HG03097 (cell line): Measurements from ENCODE around the gene TMEM17.

Experiments
- ATAC-seq: cut with Tn5 transposase; IDR thresholded peaks from one replicate; pipeline ENCODE4 v1.9.1; 2021; ENCODE audit not compliant: unreplicated experiment, low FRiP score

Gene TMEM17

DNA sequence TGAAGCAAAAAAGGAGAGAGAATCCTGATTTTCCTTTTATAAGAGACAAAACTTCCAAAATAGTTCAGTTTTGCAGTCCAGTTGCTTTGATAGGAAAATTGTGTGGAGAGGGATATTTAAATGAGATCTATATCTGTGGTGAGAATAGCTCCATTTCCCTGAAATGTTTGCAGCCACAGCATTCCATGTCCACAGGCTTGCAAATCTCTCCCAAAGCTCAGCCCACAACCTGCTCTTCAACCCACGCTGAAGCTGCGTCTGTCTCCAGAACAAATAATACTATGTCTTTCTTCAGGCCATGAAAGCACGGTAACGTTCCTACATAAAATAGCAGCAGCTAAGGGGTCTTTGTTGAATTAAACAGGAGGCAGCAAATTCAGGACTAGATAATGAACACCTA lies 31.8 kb downstream of the TMEM17 start:
- ATAC-seq = no peak

DNA sequence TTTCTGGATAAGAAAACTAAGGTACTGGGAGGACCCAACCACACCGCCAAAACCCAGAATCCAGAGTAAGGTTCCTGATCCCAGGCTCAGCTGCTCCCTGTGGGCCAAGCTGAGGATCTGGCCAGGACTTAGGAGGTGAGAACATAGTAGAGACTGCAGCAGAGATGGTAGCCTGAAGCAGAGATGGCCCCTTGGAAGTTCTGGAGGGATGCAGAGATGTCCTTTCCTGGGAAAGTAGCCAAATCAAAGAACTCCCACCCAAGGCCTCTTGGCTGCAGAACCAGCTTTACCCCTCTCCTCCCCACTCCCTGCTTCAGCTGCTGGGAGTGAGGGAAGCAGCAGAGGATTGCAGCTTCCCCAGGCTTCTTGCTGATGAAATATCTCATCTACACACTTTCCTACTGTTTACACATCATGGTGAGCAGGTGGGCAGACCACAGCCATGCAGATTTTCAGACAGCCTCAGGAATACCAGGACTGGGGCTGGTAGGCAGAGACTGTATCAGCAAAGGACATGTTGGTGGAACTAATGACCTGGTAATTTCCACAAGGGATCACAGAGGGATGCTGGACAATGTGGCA lies 32.7 kb downstream of the TMEM17 start:
- no peak for ATAC-seq

DNA sequence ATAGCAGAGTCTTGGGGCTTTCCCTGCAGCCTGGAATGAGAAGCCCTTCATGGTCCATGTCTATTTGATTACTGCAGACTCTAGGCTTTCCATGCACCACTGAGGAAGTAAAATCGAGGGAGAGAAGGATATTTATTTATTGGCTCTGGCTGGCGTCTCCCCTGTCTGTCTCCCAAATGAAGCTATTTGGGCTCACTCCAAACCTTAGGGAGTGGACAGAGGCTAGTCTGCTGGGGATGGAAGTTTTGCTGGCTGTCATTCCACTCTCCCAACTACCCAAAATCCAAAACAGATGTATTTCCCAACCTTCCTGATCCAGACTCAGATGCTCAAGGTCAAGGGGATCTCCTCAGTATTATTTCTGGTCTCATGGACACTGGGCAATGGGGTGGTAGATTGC lies 33.7 kb downstream of the TMEM17 start:
- no peak for ATAC-seq

DNA sequence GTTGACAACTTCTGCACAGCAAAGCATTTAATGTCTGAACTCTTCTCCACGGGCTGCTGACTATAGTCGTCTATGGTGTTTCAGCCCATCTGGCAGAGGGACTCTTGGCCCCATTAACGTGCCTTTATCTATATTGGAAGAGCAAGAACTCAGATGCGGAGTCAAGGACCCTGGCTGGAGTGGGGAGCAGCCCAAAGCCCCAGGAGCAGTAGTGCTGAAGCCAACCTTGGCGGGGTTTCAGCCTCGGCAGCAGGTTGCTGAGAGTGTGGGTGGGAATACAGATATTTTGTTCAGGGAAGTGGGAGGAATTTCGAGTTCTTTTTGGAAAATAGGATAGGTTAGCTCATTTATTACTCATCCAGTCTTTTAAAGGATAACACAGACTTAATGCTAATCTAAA lies 34.2 kb downstream of the TMEM17 start:
- ATAC-seq = no peak

DNA sequence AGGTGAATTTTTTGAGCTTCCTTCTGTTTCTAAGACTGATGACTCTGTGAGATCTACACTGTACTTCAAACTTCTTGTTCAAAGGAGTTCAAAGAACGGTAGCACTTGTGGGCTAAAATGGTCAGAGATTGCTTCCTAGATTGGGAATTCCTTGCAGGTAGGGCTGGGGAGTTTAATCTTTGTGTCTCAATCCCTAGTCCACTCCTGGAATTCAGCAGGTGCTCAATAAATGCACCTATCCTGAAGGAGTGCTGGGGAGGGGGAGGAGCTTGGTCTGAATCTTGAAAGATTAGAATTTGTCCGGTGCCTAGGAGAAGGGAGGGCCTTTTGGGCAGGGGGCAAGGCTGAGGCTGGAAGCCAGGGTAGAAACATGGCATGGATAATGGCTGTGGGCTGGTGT lies 34.6 kb downstream of the TMEM17 start:
- ATAC-seq = no peak

DNA sequence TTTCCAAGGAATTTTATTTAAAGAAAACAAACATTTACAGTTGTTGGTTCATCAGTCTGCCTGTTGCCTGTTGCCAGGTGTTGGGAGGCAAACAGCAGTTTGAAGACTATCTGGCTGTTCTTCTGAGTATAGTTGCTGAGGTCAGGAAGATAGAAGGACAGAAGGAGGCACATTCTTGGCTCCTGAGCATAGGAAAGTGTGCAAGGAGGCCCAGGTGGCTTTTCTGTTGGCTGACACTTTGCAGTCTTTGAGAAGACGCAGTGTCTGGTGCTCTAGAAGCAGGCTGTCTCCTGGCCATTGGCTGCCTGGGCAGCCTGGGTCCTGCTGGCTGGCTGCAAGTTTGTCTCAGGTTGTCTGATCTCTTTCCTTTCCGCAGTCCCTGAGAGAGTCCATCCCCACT lies 36.4 kb downstream of the TMEM17 start:
- ATAC-seq = no peak

DNA sequence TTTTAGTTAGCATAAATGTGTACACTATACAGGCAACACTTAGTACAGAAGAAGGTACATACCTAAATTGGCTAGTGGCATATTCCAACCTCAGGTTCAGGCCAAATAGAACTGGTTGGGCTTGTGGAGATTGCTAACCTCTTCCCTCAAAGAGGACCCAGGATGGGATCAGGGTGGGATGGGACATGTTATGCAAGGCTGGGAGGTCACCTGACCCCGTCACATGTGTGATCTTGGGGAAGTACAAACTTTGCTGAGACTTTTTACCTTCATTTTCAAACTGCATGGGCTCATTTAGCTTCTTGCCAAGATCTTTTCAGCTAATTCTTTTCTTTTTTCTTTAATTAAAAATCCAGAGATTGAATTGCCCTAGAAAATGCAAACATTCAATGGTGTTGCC lies 36.9 kb downstream of the TMEM17 start:
- no peak for ATAC-seq

DNA sequence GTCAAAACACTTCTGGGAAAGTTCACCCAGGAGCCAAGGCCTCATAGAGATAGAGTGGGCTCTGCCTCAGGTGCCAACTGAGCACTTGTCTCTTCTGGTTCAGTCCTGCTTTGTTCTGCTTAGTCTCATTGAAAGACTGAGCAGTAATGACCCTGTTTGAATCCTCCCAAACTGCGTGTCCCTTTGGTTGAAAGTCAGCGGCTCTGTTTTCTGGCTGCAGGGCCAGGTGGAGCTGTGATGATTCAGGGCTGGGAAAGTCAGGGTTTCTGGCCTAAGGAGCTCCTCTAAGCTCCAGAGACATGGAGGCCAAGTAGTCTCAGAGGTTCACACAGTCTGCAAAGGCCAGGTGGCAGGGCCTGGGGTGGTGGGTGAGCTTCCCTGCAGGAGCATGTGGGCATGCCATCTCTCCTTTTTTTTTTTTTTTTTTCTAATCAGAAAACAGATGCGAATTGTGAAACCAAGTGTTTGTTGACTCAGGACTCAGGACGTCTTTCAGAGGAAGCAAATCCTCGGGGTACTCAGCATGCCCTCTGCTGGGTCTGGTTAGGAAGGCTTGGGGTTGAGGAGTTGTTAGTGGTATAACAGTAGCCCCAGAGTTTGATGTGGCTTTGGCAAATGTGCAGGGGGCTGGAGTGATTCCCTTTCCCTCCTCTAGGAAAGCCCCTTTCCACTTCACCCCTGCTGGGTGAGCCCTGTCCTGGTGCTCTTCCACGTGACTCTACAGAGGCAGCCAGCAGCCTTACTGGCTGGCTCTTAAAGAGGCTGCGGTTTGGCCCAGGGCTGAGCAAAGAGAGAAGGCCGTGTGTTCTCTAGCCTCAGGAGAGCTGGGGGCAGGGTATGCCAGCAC lies 38.3 kb downstream of the TMEM17 start:
- no peak for ATAC-seq

DNA sequence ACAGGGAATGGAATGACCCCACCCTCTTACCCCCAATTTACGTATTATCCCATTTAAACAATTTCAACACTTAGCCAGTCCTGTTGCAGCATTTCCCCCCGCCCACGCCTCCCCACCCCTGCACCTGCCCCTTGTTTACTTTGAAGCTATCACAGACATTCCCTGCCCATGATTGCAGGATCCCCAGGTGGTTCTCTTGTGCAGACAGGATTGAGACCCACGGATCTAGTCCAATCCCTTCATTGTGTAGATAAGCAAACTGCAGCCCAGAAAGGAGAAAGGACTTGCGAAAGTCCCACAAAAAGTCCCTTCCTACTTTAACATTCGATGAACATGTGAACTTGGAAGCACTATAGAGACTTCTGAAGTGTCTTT lies 38.9 kb downstream of the TMEM17 start:
- ATAC-seq = no peak

DNA sequence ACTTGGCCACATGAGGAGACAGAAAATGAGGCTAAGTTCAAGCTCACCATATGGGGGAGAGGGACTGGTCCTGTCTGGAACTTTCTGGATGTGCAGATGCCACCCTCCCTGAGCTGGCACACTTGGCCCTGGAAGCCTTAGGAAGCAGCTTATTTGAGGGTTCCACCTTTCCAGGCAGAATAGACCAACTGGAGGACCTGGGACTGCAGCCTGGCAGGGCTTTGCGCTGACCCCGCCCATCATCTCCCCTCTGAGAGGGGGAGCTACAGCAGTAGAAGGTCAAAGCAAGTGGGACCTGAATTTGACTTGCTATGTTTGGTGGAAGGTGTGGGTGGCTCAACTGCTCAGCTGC lies 39.5 kb downstream of the TMEM17 start:
- no peak for ATAC-seq

DNA sequence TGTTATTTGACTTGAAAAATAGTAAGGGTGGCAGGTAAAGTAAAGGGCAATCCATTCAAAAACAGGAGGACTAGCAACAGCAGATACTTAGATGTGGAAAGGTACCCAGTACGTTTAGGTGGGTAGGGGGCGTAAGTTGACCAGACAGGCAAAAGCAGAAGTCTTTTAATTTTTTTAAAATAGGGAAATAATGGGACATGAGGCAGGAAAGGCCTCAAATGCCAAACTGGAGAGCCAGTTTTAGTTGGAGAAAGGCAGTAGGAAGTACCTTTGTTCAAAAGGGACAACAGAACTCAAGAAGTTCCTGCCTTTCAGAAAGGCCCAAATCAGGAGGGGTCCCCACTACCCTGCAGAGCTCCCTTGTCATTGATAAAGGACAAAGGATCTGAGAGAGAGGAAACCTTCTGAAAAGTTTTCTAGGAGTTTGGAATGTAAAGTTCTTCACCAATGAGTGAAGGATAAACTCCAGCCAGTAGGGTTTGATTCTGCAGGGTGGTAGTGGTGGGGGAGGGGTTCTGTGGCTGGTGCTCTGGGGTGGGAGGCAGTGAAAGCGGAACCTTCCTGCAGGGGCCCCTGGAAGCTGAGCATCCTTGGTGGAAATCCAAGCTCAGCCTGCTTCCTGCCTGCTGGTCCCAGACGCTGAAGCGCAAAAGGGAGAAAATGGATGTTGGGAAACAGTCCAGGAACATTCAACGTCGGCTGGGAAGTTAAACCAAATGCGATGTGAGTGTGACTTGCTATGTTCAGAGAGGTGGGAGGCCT lies 40.1 kb downstream of the TMEM17 start:
- no peak for ATAC-seq

DNA sequence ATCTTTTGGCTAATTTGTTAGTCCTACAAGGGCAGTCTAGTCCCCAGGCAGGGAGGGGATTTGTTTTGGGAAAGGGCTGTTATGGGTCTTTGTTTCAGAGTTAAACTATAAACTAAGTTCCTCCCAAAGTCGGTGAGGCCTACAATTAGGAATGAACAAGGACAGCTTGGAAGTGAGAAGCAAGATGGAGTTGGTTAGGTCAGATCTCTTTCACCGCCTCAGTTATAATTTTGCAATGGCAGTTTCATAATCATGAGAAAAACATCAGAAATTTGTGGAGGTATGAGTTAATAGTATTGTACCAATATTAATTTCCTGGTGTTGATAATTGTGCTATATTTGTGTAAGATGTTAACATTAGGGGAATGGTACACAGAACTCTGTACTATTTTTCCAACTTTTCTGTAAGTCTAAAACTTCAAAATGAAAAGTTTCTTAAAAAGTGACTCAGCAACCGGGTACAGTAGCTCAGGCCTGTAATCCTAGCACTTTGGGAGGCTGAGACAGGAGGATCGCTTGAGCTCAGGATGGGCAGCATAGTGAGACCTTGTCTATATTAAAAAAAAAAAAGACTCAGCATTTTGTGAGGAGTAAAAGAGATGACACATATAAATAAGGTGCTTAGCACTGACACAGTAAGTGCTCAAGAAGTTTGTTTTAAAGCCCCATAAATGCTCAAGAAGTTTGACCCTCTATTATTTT lies 40.8 kb downstream of the TMEM17 start:
- ATAC-seq = no peak

DNA sequence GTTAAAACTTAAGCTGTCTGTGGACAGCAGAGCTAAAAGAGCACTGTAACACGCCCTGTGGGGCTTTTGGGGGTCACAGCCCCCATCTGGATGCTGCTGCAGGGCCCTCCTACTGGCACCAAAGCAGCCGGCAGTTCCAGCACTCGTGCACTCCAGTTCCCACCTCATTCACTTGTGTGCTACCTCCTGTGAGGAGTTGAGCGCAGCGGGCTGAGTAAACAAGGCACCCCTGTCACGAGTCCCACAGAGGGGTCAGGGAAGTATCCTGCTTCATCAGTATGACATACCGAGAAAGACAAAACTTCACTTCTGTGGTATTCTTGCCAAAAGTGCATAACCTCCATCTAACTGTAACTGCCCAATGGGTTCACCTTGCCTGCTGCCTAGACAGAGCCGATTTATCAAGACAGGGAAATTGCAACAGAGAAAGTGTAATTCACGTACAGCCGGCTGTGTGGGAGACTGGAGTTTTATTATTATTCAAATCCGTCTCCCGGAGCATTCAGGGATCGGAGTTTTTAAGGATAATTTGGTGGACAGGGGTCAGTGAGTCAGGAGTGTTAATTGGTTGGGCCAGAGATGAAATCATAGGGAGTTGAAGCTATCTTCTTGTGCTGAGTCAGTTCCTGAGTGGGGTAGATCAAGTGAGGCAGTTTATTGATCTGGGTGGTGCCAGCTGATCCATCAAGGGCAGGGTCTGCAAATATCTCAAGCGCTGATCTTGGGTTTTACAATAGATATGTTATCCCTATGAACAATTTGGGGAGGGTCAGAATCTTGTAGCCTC lies 41.6 kb downstream of the TMEM17 start:
- ATAC-seq = no peak

DNA sequence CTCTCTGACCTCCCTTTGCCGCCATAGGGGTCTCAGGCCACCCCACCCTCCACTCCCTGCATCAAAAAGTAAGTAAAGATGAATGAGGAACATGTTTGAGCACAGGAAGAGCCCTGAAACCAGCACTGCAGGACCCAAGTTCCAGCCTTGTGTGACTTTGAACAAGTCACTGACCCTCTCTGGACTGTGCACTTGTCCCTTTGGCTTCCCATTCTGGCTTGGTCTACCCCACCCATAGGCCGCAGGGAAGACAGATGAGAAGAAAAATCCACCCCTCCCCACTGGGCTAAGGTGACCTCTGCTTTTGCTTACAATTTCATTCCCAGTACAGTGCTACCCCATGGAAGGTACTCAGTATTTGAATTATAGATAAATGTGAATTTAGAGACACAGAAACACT lies 43.8 kb downstream of the TMEM17 start:
- ATAC-seq = no peak

DNA sequence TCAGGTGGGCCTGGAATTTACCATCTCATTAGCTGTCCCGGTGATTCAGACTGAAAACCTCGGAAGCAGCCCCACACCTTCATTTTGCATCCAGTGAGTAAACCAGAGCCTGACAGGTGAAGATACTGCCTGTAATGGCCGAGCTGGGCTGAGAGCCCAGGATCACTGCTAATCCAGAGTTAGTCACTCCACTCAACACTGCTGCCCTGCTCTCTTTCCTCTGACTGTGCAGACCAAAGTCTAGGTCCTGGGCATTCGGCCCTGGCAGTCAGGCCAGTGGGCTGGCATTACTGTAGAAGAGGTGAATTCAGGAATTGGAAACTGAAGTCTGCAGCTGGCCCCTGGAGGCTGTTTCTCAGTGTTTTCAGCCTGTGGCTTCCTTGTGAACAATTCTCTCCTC lies 44.3 kb downstream of the TMEM17 start:
- no peak for ATAC-seq

DNA sequence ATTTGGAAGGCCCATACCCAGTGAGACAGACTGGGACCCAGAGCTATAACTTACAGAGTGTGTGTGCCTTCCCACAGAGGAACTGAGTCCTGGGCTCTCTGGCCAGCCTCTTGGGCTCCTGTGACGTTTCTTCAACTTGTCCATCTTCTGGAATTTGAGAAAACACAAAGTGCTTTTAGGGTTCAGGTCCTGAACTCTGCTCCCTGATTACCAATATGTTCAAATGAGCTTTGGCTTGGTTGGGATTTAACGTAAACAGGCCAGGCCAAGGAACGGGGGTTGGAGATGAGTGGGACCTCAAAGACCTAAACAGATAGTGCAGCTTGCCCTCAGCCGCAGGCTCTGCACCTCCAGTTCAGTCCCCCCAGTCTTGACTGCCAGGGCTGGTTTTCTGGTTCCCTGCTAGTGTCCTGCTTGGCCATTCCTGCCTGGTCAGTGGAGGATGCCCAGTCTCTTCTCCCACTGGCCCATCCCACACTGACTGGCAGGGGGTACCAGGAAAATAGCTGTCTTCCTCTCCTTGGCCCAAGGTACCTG lies 44.9 kb downstream of the TMEM17 start:
- no peak for ATAC-seq

DNA sequence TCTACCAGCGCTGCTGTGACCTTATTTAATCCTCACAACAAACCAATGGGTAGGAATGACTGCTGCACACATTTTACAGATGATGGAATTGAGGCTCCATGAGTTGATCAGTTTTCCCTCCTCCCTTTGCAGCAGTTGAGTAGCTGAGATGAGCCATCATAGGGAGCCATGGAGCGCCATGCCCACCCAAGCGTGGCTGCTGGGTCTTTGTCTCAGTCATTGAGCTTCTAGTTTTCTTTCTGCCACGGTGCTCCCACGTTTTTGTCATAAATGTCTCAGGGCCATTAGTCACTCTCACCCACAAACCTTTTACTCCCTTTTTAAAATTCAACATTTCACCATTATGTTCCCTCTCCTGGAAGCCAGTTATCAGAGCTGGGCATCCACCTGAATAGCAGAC lies 45.8 kb downstream of the TMEM17 start:
- ATAC-seq = no peak

DNA sequence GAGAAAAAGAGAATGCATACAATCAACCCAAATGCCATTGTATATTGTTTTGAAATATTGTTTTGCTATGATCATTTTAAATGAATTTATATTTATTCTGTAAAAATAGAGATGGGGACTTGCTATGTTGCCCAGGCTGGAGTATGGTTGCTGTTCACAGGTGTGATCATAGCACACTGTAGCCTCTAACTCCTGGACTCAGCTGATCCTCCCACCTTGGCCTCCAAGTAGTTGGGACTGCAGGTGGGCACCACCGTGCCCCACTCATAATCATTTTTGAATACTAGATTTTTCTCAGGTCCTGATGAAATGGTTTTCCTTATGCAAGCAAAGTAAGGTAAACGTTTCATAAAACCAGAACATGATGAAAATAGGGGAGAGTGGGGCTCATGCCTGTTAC lies 46.3 kb downstream of the TMEM17 start:
- no peak for ATAC-seq

DNA sequence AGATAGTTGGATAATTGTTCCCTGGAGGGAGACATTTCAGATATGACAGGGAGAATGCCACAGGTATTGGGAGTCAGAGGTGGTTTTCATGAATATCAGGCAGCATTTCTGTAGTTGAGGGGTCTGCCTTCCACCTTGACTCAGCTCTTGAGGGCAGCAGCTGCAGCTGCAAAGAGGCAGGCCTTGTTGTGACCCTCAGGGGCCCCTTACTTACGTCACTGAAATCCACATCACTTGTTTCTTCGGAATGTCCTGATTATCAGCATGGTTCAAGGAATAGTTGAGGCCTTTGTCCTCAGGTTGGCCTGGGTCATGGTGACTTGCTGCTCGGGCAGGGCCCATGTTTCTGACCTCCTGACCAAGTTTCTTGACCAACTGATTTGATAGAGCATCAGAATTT lies 46.9 kb downstream of the TMEM17 start:
- no peak for ATAC-seq

DNA sequence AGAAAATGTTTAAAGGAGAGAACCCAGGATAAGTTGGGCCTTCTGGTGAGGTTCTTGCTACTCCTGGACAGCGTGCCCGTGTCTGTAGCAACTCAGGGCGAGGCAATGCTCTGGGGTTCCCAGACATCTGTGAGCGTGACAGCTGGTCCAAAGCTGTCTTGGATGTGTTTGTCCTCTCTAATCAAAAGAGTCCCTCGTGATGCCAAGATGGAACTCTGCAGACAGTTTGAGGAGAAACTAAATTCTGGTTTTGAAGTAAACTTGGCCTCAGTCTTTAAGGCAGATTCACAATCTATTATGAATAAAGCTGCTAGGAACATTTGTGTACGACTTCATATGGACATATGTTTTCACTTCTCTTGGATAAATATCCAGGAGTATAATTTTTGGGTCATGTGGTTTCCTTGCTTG lies 47.3 kb downstream of the TMEM17 start:
- ATAC-seq = no peak
